HL-60/S4 treated with retinoic acid at 250 ng/mL for 4 days and 3 days (cell line): ENCODE data around the gene CAMK2A.

Experiments
- in situ Hi-C: fragments of 300-500 bp; cut with MboI; formaldehyde crosslinking; loops from 2 replicates; pipeline ENCODE4 v1.7.0; 2022; ENCODE audit warnings: low sequenced_read_pairs

CAMK2A gene

DNA sequence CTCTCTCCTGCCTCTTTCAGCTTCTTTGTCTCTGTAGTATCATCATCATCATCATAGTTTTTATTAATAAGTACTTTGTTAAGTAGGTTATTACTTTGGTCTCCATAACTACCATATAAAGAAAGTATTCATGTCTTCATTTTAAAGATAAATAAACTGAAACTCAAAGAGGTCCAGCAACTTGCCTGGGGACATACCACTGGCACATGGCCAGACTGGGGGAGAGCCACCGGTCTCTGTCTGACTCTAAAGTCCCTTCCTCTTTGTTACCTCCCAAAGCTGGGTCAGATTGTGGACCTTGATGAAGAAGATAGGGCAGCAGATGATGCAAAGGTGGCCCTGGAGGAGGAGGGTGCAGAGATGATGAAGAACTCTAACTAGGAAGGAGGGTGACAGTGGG is 114.5 kb downstream of the CAMK2A start:
- in situ Hi-C loops = no loop called here

- in situ Hi-C loops = no loop called here
Observed at GRCh38 chr5:150174285-150174684, 115.3 kb downstream of the CAMK2A start.

- in situ Hi-C loops = no loop called here
Observed at GRCh38 chr5:150173161-150173560, 116.4 kb downstream of the CAMK2A start.

- in situ Hi-C loops = no loop called here
Observed at GRCh38 chr5:150172556-150172955, 117.0 kb downstream of the CAMK2A start.

- in situ Hi-C loops = no loop called here
Observed at GRCh38 chr5:150172145-150172544, 117.4 kb downstream of the CAMK2A start.
